MM.1S (cell line): ENCODE data around the gene EIF2S1.
"Not testable (repeated sequence)": the region's sequence is repeated elsewhere in the genome, so short reads cannot be mapped to it uniquely, and the experiment has no call there.

Experiments
- DNase-seq: peaks from one replicate; pipeline ENCODE4 v3.0.0-alpha.2; 2015
- H2AFZ ChIP-seq: fragments of 300-600 bp; sonication (generic); 2 replicates; pipeline ENCODE4 v1.6.0; 2016; ENCODE audit warnings: antibody characterized with exemption, low read length
- H3F3A ChIP-seq: fragments of 300-600 bp; sonication (generic); 2 replicates; pipeline ENCODE4 v1.6.1; 2016; ENCODE audit warnings: mild to moderate bottlenecking, antibody characterized with exemption, low read length, moderate library complexity, mixed read lengths; ENCODE audit not compliant: insufficient read depth
- H3K27ac ChIP-seq: fragments of 300-600 bp; sonication (generic); 2 replicates; pipeline ENCODE4 v1.5.1; 2016; ENCODE audit warnings: mild to moderate bottlenecking, low read length
- H3K27me3 ChIP-seq: fragments of 300-600 bp; sonication (generic); replicated peaks from 2 replicates; pipeline ENCODE4 v1.6.0; 2016; ENCODE audit warnings: low read length; ENCODE audit not compliant: insufficient read depth
- H3K36me3 ChIP-seq: fragments of 300-600 bp; sonication (generic); replicated peaks from 2 replicates; pipeline ENCODE4 v1.6.1; 2016; ENCODE audit warnings: mild to moderate bottlenecking, low read length, mixed read lengths; ENCODE audit not compliant: insufficient read depth
- H3K4me1 ChIP-seq: fragments of 300-600 bp; sonication (generic); 2 replicates; pipeline ENCODE4 v1.6.1; 2016; ENCODE audit warnings: low read length, mixed read lengths
- H3K4me2 ChIP-seq: fragments of 300-600 bp; sonication (generic); 2 replicates; pipeline ENCODE4 v1.6.0; 2016; ENCODE audit warnings: low read depth, low read length
- H3K4me3 ChIP-seq: fragments of 300-600 bp; sonication (generic); 2 replicates; pipeline ENCODE4 v1.5.1; 2016; ENCODE audit warnings: low read length, mixed read lengths
- H3K79me2 ChIP-seq: fragments of 300-600 bp; sonication (generic); 2 replicates; pipeline ENCODE4 v1.6.1; 2016; ENCODE audit warnings: mixed run types, low read length, mixed read lengths
- H3K9ac ChIP-seq: fragments of 300-600 bp; sonication (generic); 2 replicates; pipeline ENCODE4 v1.6.1; 2016; ENCODE audit warnings: low read length, mixed read lengths
- H3K9me2 ChIP-seq: fragments of 300-600 bp; sonication (generic); replicated peaks from 2 replicates; pipeline ENCODE4 v1.6.1; 2016; ENCODE audit warnings: mild to moderate bottlenecking, low read length, mixed read lengths; ENCODE audit not compliant: insufficient read depth
- H3K9me3 ChIP-seq: fragments of 300-600 bp; sonication (generic); replicated peaks from 2 replicates; pipeline ENCODE4 v1.6.1; 2016; ENCODE audit warnings: mild to moderate bottlenecking, low read length, mixed read lengths; ENCODE audit not compliant: insufficient read depth
- H4K20me1 ChIP-seq: fragments of 300-600 bp; sonication (generic); 2 replicates; pipeline ENCODE4 v1.6.1; 2016; ENCODE audit warnings: mild to moderate bottlenecking, low read length, moderate library complexity, mixed read lengths; ENCODE audit not compliant: insufficient read depth
- EZH2 ChIP-seq: fragments of 300-600 bp; sonication (generic); optimal IDR thresholded peaks from 2 replicates; pipeline ENCODE3; 2017; ENCODE audit warnings: low read depth, mild to moderate bottlenecking, antibody characterized with exemption, low read length, mixed read lengths
- EZH2phosphoT487 ChIP-seq: fragments of 300-600 bp; sonication (generic); IDR thresholded peaks from 2 replicates; pipeline ENCODE4 v1.6.1; 2018; ENCODE audit warnings: antibody characterized with exemption, low read length
- TF ChIP-seq, protein P1 (sequence below): fragments of 300-600 bp; sonication (generic); IDR thresholded peaks from 2 replicates; pipeline ENCODE4 v1.5.1; 2016; ENCODE audit warnings: antibody characterized with exemption, low read length, mixed read lengths

The EIF2S1 gene

DNA sequence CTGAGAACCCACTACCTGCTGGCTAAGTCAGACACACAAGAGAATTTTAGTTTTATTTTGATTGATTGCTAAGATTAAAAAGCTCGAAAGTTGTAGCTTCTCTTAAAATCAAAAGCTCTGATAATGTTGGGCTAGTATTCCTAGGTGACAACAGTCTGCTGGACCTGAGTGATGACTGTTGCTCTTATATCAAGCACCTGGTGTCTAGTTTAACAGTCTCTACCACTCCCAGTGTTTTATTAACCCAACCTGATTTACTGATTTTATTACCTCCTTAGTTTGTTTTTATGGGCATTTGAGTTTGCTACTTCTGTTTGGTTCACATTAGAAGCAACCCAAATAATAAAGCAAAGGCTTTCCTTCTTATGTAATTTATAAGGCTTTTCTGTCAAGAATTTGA is 42.3 kb upstream of the EIF2S1 start:
- H3K9ac ChIP-seq, result no peak overlapping the region
- no peak overlapping the region for H3K4me3 ChIP-seq
- H2AFZ ChIP-seq, result no peak overlapping the region
- H3K4me2 ChIP-seq, result no peak overlapping the region
- TF ChIP-seq EZH2 (no peak), EZH2phosphoT487 (no peak)
- TF ChIP-seq, protein P1, sequence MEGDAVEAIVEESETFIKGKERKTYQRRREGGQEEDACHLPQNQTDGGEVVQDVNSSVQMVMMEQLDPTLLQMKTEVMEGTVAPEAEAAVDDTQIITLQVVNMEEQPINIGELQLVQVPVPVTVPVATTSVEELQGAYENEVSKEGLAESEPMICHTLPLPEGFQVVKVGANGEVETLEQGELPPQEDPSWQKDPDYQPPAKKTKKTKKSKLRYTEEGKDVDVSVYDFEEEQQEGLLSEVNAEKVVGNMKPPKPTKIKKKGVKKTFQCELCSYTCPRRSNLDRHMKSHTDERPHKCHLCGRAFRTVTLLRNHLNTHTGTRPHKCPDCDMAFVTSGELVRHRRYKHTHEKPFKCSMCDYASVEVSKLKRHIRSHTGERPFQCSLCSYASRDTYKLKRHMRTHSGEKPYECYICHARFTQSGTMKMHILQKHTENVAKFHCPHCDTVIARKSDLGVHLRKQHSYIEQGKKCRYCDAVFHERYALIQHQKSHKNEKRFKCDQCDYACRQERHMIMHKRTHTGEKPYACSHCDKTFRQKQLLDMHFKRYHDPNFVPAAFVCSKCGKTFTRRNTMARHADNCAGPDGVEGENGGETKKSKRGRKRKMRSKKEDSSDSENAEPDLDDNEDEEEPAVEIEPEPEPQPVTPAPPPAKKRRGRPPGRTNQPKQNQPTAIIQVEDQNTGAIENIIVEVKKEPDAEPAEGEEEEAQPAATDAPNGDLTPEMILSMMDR, result no peak
- H3K4me1 ChIP-seq, result no peaks in the 10 kb centered on the region
- H3K36me3 ChIP-seq, result no peaks in the 10 kb centered on the region
- H3K27me3 ChIP-seq, result no peaks in the 10 kb centered on the region
- no peak overlapping the region for H3K27ac ChIP-seq
- no peaks in the 10 kb centered on the region for H3K9me3 ChIP-seq
- no peaks in the 10 kb centered on the region for H3K9me2 ChIP-seq
- no peaks in the 10 kb centered on the region for H3K79me2 ChIP-seq
- no peaks in the 10 kb centered on the region for H3F3A ChIP-seq
- DNase-seq, result no peak
- H4K20me1 ChIP-seq, result no peaks in the 10 kb centered on the region

DNA sequence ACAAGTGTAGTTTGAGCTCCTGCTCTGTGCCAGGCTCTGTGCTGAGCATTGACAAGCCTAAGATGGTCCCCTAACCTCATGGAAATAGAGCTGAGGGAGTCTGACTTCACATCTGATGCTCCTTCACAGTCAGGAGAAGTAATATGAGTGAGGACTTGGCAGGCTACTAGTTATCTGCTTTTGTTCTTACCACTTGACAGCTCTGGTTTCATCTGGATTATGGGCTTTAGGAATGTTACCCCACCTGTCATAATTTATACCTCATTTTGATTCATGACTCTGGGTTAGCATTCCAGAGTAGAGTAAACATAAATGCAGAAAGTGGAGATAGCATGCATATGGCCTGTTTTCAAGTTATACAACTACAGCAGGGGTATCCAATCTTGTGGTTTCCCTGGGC is 41.0 kb upstream of the EIF2S1 start:
- no peaks in the 10 kb centered on the region for H3K9me3 ChIP-seq
- H3K27me3 ChIP-seq, result no peaks in the 10 kb centered on the region
- no peak overlapping the region for H3K9ac ChIP-seq
- H3K9me2 ChIP-seq, result no peaks in the 10 kb centered on the region
- TF ChIP-seq EZH2phosphoT487 (no peak), EZH2 (no peak)
- TF ChIP-seq, protein P1, result no peak
- no peaks in the 10 kb centered on the region for H4K20me1 ChIP-seq
- no peak overlapping the region for H3K27ac ChIP-seq
- DNase-seq, result no peak
- H3K36me3 ChIP-seq, result no peaks in the 10 kb centered on the region
- H3K4me3 ChIP-seq, result no peak overlapping the region
- no peaks in the 10 kb centered on the region for H3F3A ChIP-seq
- H2AFZ ChIP-seq, result no peak overlapping the region
- no peaks in the 10 kb centered on the region for H3K79me2 ChIP-seq
- no peaks in the 10 kb centered on the region for H3K4me1 ChIP-seq
- no peak overlapping the region for H3K4me2 ChIP-seq

DNA sequence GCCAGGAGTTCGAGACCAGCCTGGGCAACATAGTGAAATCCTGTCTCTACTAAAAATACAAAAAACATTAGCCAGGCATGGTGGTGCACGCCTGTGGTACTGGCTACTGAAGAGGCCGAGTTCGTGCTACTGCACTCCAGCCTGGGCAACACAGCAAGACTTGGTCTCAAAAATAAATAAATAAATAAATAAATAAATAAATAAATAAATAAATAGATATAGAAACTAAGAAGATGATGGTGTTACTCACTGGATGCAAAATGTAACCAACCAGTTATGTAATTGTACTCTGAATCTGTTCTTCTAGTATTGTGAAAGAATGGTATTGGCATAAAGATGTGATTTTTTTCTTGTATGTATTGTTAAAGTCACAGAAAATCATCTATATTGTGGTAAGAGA is 30.5 kb upstream of the EIF2S1 start:
- DNase-seq, H3K4me3 ChIP-seq, H3K9me3 ChIP-seq, H4K20me1 ChIP-seq, H3K4me1 ChIP-seq, H2AFZ ChIP-seq, H3K36me3 ChIP-seq, H3F3A ChIP-seq, H3K4me2 ChIP-seq, H3K27me3 ChIP-seq, H3K9ac ChIP-seq, H3K9me2 ChIP-seq, H3K79me2 ChIP-seq, H3K27ac ChIP-seq: not testable (repeated sequence)

DNA sequence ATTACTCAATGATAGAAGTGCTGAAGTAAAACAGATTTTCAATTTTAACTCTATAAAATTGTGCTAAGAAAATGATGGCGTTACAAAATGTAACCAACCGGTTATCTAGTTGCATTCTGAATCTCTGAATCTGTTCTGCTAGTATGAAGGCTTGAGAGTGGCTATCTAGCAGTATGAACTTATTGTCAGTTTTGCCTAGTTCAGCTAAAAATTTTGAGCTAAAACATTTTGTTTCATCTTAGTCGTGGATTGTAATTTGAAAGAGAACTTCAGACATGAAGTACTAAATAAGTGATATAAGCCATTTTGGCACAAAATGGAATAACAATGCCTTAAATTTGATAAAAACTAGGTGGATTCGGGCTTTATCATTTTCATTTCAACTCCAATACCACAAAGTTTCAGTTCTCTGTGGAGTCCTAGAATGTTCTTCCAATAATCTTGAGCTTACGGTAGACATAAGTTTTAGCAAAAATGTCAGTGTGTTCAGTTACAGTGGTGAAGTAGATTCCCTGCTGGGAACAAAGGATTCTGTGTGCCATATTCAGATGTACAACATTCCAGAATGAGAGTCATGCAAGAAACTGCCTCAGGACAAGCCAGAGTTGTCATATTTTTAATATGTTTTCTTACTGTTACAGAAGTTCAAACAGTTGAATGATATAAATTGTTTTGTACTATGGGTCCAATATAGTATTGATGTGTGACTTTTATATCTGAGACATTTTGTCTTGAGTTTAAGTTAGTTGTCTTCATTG is 28.6 kb upstream of the EIF2S1 start:
- no peaks in the 10 kb centered on the region for H3K9me3 ChIP-seq
- no peaks in the 10 kb centered on the region for H3K9me2 ChIP-seq
- no peak overlapping the region for H3K4me2 ChIP-seq
- TF ChIP-seq EZH2 (no peak), EZH2phosphoT487 (no peak)
- TF ChIP-seq, protein P1, result no peak
- H3K79me2 ChIP-seq, result no peaks in the 10 kb centered on the region
- H3K36me3 ChIP-seq, result no peaks in the 10 kb centered on the region; the same call in 1 of the 2 replicates
- no peak for DNase-seq
- no peaks in the 10 kb centered on the region for H3K27me3 ChIP-seq
- no peak overlapping the region for H3K9ac ChIP-seq
- H2AFZ ChIP-seq, result no peak overlapping the region
- H3K4me3 ChIP-seq, result no peak overlapping the region
- no peak overlapping the region for H3K27ac ChIP-seq
- no peaks in the 10 kb centered on the region for H3K4me1 ChIP-seq
- no peaks in the 10 kb centered on the region for H3F3A ChIP-seq
- H4K20me1 ChIP-seq, result no peaks in the 10 kb centered on the region
